MM.1S (cell line): Measurements from ENCODE around the gene HRG.

Experiments
- EZH2 ChIP-seq: fragments of 300-600 bp; sonication (generic); optimal IDR thresholded peaks from 2 replicates; pipeline ENCODE3; 2017; ENCODE audit warnings: low read depth, mild to moderate bottlenecking, antibody characterized with exemption, low read length, mixed read lengths
- EZH2phosphoT487 ChIP-seq: fragments of 300-600 bp; sonication (generic); IDR thresholded peaks from 2 replicates; pipeline ENCODE4 v1.6.1; 2018; ENCODE audit warnings: antibody characterized with exemption, low read length
- TF ChIP-seq, protein P1 (sequence below): fragments of 300-600 bp; sonication (generic); IDR thresholded peaks from 2 replicates; pipeline ENCODE4 v1.5.1; 2016; ENCODE audit warnings: antibody characterized with exemption, low read length, mixed read lengths

DNA sequence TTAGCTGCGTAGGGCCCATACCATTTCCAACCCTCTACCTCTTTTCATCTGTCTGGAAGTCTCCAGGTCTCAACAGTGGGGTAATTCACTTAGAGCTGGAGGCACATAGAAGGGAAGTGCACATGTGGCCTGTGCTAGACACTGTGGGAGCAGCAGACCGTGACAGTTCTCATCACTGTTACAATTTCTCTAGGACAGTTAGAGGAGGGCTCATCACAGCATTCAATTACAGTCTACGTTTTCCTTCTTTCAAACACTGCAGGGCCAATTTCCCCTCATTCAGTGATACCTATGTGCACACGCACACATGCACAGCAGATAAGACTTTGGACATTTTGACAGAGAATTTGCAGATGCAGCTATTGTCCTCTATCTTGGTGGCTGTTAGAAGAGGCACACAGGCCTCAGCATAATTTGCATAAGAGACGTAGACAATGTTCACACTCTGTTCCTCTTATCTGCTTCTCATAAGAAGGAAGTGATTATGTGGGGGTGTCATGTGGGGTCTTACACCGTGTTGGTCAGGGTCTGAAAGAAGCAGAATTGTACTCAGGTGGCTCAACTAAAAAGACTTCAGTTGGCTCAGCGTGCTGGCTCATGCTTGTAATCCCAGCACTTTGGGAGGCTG lies 12.6 kb upstream of the HRG start:
- TF ChIP-seq, protein P1, sequence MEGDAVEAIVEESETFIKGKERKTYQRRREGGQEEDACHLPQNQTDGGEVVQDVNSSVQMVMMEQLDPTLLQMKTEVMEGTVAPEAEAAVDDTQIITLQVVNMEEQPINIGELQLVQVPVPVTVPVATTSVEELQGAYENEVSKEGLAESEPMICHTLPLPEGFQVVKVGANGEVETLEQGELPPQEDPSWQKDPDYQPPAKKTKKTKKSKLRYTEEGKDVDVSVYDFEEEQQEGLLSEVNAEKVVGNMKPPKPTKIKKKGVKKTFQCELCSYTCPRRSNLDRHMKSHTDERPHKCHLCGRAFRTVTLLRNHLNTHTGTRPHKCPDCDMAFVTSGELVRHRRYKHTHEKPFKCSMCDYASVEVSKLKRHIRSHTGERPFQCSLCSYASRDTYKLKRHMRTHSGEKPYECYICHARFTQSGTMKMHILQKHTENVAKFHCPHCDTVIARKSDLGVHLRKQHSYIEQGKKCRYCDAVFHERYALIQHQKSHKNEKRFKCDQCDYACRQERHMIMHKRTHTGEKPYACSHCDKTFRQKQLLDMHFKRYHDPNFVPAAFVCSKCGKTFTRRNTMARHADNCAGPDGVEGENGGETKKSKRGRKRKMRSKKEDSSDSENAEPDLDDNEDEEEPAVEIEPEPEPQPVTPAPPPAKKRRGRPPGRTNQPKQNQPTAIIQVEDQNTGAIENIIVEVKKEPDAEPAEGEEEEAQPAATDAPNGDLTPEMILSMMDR, result no peak
- TF ChIP-seq EZH2phosphoT487, result no peak
- TF ChIP-seq EZH2, result no peak
